Measurements from ENCODE around the gene NR2E1.

GRCh38 chr6:108200186-108200585 lies 34.4 kb downstream of the NR2E1 start:
- TF ChIP-seq CTCF (IDR thresholded peaks at IDR 0.05) (no peak), EP300 (IDR thresholded peaks at IDR 0.05) (no peak), POLR2A (IDR thresholded peaks at IDR 0.05) (no peak)

Measured in stomach (tissue), 4 donors.